GM21528 (cell line): ENCODE measurements around the gene LTBP1.

ENCODE experiments used
- ATAC-seq: cut with Tn5 transposase; IDR thresholded peaks from one replicate; pipeline ENCODE4 v1.9.1; 2021; ENCODE audit warnings: mild to moderate bottlenecking, moderate library complexity; ENCODE audit not compliant: unreplicated experiment, low FRiP score

The LTBP1 gene

GRCh38 chr2:33278245-33278943, 331.6 kb downstream of the LTBP1 start:
- ATAC-seq: no peak

- no peak for ATAC-seq
Measured at GRCh38 chr2:33284287-33284686, 337.5 kb downstream of the LTBP1 start.

- no peak for ATAC-seq
Measured at GRCh38 chr2:33287507-33288005, 340.8 kb downstream of the LTBP1 start.

GRCh38 chr2:33288011-33288410, 341.3 kb downstream of the LTBP1 start:
- no peak for ATAC-seq

GRCh38 chr2:33289961-33290360, 343.2 kb downstream of the LTBP1 start:
- no peak for ATAC-seq

GRCh38 chr2:33291278-33292013, 344.7 kb downstream of the LTBP1 start:
- ATAC-seq: no peak

GRCh38 chr2:33292063-33292462, 345.3 kb downstream of the LTBP1 start:
- no peak for ATAC-seq

GRCh38 chr2:33292981-33293595, 346.3 kb downstream of the LTBP1 start:
- no peak for ATAC-seq

GRCh38 chr2:33298233-33298632, 351.5 kb downstream of the LTBP1 start:
- no peak for ATAC-seq

- no peak for ATAC-seq
Measured at GRCh38 chr2:33301355-33301754, 354.6 kb downstream of the LTBP1 start.

GRCh38 chr2:33302348-33302747, 355.6 kb downstream of the LTBP1 start:
- no peak for ATAC-seq

GRCh38 chr2:33304032-33304864, 357.5 kb downstream of the LTBP1 start:
- no peak for ATAC-seq

- no peak for ATAC-seq
Measured at GRCh38 chr2:33307659-33308270, 361.0 kb downstream of the LTBP1 start.

GRCh38 chr2:33312355-33312754, 365.6 kb downstream of the LTBP1 start:
- no peak for ATAC-seq

GRCh38 chr2:33313039-33313438, 366.3 kb downstream of the LTBP1 start:
- ATAC-seq: no peak

GRCh38 chr2:33314541-33314940, 367.8 kb downstream of the LTBP1 start:
- no peak for ATAC-seq

- no peak for ATAC-seq
Measured at GRCh38 chr2:33316328-33316727, 369.6 kb downstream of the LTBP1 start.

GRCh38 chr2:33317369-33318007, 370.7 kb downstream of the LTBP1 start:
- ATAC-seq: no peak

GRCh38 chr2:33318456-33318855, 371.7 kb downstream of the LTBP1 start:
- ATAC-seq: no peak

- ATAC-seq: no peak
Measured at GRCh38 chr2:33320573-33320972, 373.8 kb downstream of the LTBP1 start.
